ENCODE measurements around the gene ADAMTS19.

- no peak for TF ChIP-seq CTCF (optimal IDR thresholded peaks at IDR 0.05 in 1 of 3, IDR thresholded peaks at IDR 0.05 in 1 of 3, conservative IDR thresholded peaks at IDR 0.05 in 1 of 3; ENCODE audit: extremely low read depth in 1 of 3, insufficient read depth in 2 of 3, low read length in 3 of 3)
- no peak for TF ChIP-seq EZH2 (IDR thresholded peaks at IDR 0.05; ENCODE audit: low read length)
Observed at GRCh38 chr5:129506950-129507349, 46.9 kb downstream of the ADAMTS19 start.

All from keratinocyte (primary cell).